ENCODE measurements around the gene NPB.

GRCh38 chr17:81884520-81884919 is 17.5 kb upstream of the NPB start:
- TF ChIP-seq TAF1 (IDR thresholded peaks at IDR 0.05; ENCODE audit: low read depth, low read length) (no peak), POLR2AphosphoS5 (IDR thresholded peaks at IDR 0.05; ENCODE audit: low read depth, low read length) (no peak; the same call in 1 of the 2 replicates), POLR2A (IDR thresholded peaks at IDR 0.05; ENCODE audit: low read depth, low read length) (peak; percentile 36; the same call in 1 of the 2 replicates), POU2F2 (IDR thresholded peaks at IDR 0.05; ENCODE audit: low read depth, low read length) (no peak), SPI1 (IDR thresholded peaks at IDR 0.05; ENCODE audit: low read depth, low read length) (no peak), PAX5 (IDR thresholded peaks at IDR 0.05; ENCODE audit: insufficient read depth, low read length, severe bottlenecking) (no peak)
